Fibroblast of gingiva (primary cell): ENCODE measurements around the gene QRFP.

ENCODE experiments used
- DNase-seq: peaks from one replicate; pipeline ENCODE4 v3.0.0-alpha.2; 2011; ENCODE audit warnings: low read depth

QRFP gene

DNA sequence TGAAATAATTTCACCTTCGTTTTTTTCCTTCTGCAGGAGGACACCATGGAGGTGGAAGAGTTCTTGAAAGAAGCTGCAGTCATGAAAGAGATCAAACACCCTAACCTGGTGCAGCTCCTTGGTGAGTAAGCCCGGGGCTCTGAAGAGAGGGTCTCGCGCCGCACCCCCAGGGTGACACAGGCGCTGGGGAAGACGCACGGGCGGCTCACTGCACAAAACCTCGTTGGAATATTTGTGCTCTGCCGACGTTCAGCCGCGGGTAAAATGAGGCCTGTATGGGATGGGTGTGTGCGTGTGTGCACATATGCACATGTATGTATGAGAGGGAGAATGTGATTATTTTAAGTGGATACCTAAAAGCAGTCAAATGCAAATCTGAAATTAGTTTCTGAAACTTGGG is 24.5 kb downstream of the QRFP start:
- DNase-seq = no peak

DNA sequence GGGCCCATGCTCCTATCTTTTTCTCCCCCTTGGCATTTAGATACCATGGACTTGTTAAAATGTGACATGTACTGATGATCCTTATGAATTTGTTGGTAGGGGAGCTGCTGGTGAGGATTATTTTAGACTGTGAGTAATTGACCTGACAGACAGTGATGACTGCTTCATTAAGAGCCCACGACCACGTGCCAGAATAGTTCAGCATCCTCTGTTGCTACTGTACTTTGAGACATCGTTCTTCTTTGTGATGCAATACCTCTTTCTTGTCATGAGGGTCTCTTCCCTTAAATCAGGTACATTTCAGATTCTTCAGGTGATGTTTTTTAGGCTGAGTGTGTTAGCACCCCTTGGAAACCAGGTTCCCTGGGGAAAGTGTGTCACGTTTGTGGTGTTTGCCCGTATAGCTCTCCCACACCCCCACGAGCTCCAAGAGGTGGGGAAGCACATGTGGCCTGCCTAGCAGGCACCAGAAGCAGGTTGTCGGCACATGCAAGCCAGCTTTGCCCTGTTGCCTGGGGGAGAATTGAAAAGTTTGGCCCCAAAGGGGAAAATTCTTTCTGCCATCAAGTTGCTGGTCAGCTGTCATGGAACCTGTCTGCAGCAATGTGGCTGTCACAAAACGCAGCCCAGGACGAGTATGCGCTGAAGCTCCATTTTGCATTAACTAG is 25.1 kb downstream of the QRFP start:
- DNase-seq = no peak

- DNase-seq = no peak
Observed at GRCh38 chr9:130870491-130871381, 25.9 kb downstream of the QRFP start.

DNA sequence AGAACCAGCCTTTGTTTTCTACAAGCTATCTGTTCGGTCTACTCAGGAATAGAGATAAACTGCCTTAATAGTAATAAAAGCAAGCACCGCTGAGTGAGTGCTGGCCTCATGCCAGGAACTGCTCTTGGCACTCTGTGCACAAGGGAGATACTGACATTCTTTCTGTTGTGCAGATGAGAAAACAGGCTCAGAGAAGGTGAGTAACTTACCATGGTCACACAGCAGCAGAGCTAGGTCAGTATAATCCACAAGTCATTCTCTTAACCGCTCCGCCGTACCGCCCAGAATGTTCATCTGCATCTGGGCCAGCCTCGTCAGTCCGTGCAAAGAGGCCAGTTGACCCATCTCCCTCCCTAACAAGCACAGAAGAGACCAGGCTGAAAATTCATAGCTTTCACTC is 27.4 kb downstream of the QRFP start:
- DNase-seq = no peak

- no peak for DNase-seq
Observed at GRCh38 chr9:130868230-130868629, 28.4 kb downstream of the QRFP start.

DNA sequence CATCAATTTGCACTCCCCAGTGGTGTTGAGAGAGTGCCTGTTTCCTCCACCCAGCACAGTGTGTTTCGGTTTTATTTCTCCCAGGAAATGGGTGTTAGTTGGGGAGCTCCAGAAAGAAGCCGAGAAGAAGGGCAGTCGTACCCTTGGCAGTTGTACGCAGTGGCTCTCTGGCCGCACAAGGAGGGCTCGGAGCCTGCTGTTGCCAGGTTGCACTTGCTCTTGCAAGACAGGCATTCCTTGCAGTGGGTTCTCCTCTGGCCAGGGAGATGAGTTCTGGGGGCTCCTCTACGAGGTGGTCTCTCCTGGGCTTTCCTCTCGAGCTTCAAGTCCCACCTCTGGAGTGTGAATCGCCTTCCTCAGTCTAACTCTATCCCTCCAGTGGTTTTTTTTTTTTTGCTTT is 29.1 kb downstream of the QRFP start:
- DNase-seq = no peak

GRCh38 chr9:130866474-130866965 is 30.1 kb downstream of the QRFP start:
- DNase-seq = peak; percentile 78

DNA sequence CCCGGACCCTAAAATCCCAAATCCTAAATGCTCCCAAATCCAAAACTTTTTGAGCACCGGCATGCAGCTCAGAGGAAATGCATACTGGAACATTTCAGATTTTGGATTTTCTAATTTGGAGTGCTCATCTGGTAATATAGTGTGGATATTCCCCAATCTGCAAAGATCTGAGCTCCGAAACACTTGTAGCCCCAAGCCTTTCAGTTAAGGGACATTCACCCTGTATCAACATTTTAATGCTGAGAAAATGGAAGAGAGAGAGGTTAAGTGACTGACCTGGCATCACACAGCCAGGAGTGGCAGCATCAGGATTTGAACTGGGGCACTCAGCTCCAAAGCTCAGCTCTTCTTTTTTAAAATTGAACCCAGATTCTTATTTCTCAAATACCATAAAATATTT is 30.7 kb downstream of the QRFP start:
- no peak for DNase-seq

DNA sequence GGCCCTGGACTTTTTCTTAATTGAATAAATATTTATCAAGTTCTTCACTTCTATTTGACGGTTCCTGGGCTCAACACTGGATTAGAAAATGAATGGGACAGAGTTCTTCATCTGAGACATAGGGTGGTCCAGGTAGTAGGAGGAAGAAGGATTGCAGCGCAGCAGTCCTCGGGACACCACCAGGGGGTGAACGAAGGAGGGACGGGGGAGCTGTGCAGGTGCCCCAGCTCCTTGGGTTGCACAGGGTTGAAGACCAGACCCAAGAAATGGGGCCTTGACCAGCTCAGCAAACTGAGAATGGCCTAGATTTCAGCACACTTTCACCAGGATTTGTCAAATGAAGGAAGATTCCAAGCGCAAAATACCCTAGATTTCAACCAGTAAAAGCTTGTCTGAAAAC is 32.1 kb downstream of the QRFP start:
- DNase-seq = no peak

- no peak for DNase-seq
Observed at GRCh38 chr9:130862747-130863146, 33.9 kb downstream of the QRFP start.

DNA sequence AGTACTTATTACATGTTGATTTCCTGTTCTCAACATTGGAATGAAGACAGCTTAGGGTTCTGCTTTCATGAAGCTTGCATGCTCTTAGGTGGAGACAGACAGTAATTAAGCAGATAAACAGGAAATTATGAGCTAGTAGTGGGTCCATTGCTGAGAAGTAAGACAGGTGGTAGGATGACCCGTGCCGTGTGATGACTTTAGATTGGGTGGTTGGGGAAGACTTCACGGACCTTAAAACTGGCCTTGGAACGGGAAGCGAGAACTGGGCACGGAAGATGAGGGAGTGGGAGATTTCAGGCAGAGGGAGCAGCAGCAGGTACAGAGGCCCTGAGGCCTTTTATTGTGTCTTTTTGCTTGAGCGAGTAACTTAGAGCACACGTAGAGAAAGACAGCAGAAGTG is 34.4 kb downstream of the QRFP start:
- DNase-seq = no peak

GRCh38 chr9:130861372-130862180 is 35.0 kb downstream of the QRFP start:
- DNase-seq = no peak

GRCh38 chr9:130860458-130861316 is 35.9 kb downstream of the QRFP start:
- peak; percentile 94 for DNase-seq

- no peak for DNase-seq
Observed at GRCh38 chr9:130858739-130859705, 37.6 kb downstream of the QRFP start.

GRCh38 chr9:130857864-130858738 is 38.5 kb downstream of the QRFP start:
- DNase-seq = peak; percentile 78

DNA sequence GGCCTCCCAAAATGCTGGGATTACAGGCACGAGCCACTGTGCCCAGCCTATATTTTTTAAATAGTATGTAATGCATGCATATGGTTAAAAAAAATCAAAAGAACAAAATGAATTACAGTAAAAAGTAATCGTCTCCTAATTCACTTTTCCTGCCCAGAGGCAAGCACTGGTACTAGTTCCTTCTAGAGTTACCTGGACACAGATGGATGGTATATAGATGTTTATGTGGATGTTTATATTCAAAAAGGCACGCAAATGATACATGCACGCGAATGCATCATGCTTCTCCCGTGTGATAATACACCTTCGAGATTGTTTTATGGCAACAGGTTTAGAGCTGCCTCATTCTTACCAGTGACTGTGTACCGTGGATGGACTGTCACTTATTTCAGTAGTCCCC is 40.1 kb downstream of the QRFP start:
- DNase-seq = no peak

DNA sequence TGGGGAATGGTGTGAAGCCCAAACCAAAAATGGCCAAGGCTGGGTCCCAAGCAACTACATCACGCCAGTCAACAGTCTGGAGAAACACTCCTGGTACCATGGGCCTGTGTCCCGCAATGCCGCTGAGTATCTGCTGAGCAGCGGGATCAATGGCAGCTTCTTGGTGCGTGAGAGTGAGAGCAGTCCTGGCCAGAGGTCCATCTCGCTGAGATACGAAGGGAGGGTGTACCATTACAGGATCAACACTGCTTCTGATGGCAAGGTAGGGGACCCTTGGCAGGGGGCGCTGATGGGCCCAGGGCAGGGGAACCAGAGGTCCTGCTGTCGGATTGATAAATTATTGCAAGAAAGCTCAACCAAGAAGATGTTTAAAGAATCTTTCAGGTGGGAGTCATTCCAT is 41.8 kb downstream of the QRFP start:
- no peak for DNase-seq

- no peak for DNase-seq
Observed at GRCh38 chr9:130854092-130854491, 42.5 kb downstream of the QRFP start.

DNA sequence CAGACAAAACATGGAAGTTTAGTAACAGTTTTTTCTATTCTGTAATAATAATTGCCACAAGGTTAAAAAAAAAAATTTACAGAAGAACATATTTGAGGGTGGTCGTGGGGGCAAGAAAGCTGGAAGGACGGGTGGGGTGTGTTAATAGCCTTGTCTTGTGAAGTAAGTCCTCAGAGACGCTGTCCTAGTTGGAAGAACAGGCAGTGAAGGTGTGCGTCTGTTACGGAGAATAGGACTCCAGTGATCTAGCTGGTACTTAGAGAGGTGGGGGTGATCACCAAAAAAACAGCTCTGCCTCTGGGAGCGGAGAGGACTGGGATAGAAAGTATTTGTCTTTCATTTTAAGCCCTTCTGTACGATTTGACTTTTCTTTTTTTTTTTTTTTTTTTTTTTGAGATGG is 43.8 kb downstream of the QRFP start:
- no peak for DNase-seq
